NCI-H187 treated with DMSO at 0.1 percent for 48 hours (cell line): ENCODE measurements around the gene SFRP2.

ENCODE experiments used
- DNase-seq: peaks from one replicate; lab custom pipeline; 2025; lab: John Stamatoyannopoulos, UW

SFRP2 gene

GRCh38 chr4:153788413-153789276 is at the start of gene SFRP2:
Gene SFRP2 (minus strand): TSS chr4:153789083. CDS start chr4:153788835, 248 bp downstream.
- DNase-seq, result no peak

GRCh38 chr4:153838564-153838963 is 49.7 kb upstream of the SFRP2 start:
- DNase-seq, result no peak

GRCh38 chr4:153834901-153835300 is 46.0 kb upstream of the SFRP2 start:
- DNase-seq, result no peak

- no peak for DNase-seq
These were observed 43.9 kb upstream of the SFRP2 start for GRCh38 chr4:153832720-153833287.

GRCh38 chr4:153832054-153832453 is 43.2 kb upstream of the SFRP2 start:
- no peak for DNase-seq

GRCh38 chr4:153831245-153831644 is 42.4 kb upstream of the SFRP2 start:
- DNase-seq, result no peak

GRCh38 chr4:153825691-153826090 is 36.8 kb upstream of the SFRP2 start:
- DNase-seq, result no peak

- no peak for DNase-seq
These were observed 36.2 kb upstream of the SFRP2 start for GRCh38 chr4:153825126-153825525.

GRCh38 chr4:153824501-153824900 is 35.6 kb upstream of the SFRP2 start:
- no peak for DNase-seq

- no peak for DNase-seq
These were observed 34.6 kb upstream of the SFRP2 start for GRCh38 chr4:153823483-153823882.

GRCh38 chr4:153822316-153822715 is 33.4 kb upstream of the SFRP2 start:
- no peak for DNase-seq

GRCh38 chr4:153817466-153817865 is 28.6 kb upstream of the SFRP2 start:
- DNase-seq, result no peak

GRCh38 chr4:153816542-153816941 is 27.7 kb upstream of the SFRP2 start:
- DNase-seq, result no peak

- no peak for DNase-seq
These were observed 25.9 kb upstream of the SFRP2 start for GRCh38 chr4:153814789-153815188.

GRCh38 chr4:153809916-153810810 is 21.3 kb upstream of the SFRP2 start:
- DNase-seq, result no peak

GRCh38 chr4:153809307-153809706 is 20.4 kb upstream of the SFRP2 start:
- no peak for DNase-seq

GRCh38 chr4:153808175-153808574 is 19.3 kb upstream of the SFRP2 start:
- no peak for DNase-seq

- no peak for DNase-seq
These were observed 17.2 kb upstream of the SFRP2 start for GRCh38 chr4:153806073-153806472.

- DNase-seq, result no peak
These were observed 15.8 kb upstream of the SFRP2 start for GRCh38 chr4:153804722-153805121.

- DNase-seq, result no peak
These were observed 10.8 kb upstream of the SFRP2 start for GRCh38 chr4:153799694-153800074.

- no peak for DNase-seq
These were observed 10.2 kb upstream of the SFRP2 start for GRCh38 chr4:153798901-153799693.

GRCh38 chr4:153798420-153798819 is 9.5 kb upstream of the SFRP2 start:
- DNase-seq, result no peak
